Effector memory CD4-positive, alpha-beta T cell (primary cell): ENCODE results near the gene ZNF740.

Source experiments
- DNase-seq, 3 donors: peaks; one replicate each; pipeline ENCODE4 v3.0.0-alpha.2; 2020
- H3K27ac ChIP-seq: 2 replicates; pipeline ENCODE4 v1.7.0; 2013; ENCODE audit warnings: mild to moderate bottlenecking, low read length, moderate library complexity; ENCODE audit not compliant: insufficient read depth, poor library complexity, severe bottlenecking
- H3K27me3 ChIP-seq: replicated peaks from 2 replicates; pipeline ENCODE4 v1.7.0; 2013; ENCODE audit warnings: mild to moderate bottlenecking, low read length; ENCODE audit not compliant: insufficient read depth, control insufficient read depth, poor library complexity, severe bottlenecking
- H3K36me3 ChIP-seq: 2 replicates; pipeline ENCODE4 v1.7.0; 2013; ENCODE audit warnings: mild to moderate bottlenecking, low read length, moderate library complexity; ENCODE audit not compliant: control insufficient read depth, insufficient read depth
- H3K4me1 ChIP-seq: 2 replicates; pipeline ENCODE4 v1.7.0; 2013; ENCODE audit warnings: low read length, mild to moderate bottlenecking; ENCODE audit not compliant: control insufficient read depth, insufficient read depth, poor library complexity, severe bottlenecking
- H3K4me3 ChIP-seq: 2 replicates; pipeline ENCODE4 v1.7.0; 2013; ENCODE audit warnings: low read length, low read depth, mild to moderate bottlenecking; ENCODE audit not compliant: insufficient read depth, poor library complexity, severe bottlenecking
- H3K9me3 ChIP-seq: 2 replicates; pipeline ENCODE4 v1.7.0; 2013; ENCODE audit warnings: mild to moderate bottlenecking, low read length, moderate library complexity; ENCODE audit not compliant: control insufficient read depth

The ZNF740 gene

GRCh38 chr12:53232646-53233461 is 52.3 kb downstream of the ZNF740 start:
- peak overlapping the region; percentile 63 for H3K4me3 ChIP-seq
- peaks cover 62% of the 10 kb centered on the region for H3K4me1 ChIP-seq
- DNase-seq, result peak in 1 of 3 donors; percentile 36
- no peaks in the 10 kb centered on the region for H3K27me3 ChIP-seq
- peak overlapping the region; percentile 85 for H3K27ac ChIP-seq
- no peaks in the 10 kb centered on the region for H3K9me3 ChIP-seq
- no peaks in the 10 kb centered on the region for H3K36me3 ChIP-seq

DNA sequence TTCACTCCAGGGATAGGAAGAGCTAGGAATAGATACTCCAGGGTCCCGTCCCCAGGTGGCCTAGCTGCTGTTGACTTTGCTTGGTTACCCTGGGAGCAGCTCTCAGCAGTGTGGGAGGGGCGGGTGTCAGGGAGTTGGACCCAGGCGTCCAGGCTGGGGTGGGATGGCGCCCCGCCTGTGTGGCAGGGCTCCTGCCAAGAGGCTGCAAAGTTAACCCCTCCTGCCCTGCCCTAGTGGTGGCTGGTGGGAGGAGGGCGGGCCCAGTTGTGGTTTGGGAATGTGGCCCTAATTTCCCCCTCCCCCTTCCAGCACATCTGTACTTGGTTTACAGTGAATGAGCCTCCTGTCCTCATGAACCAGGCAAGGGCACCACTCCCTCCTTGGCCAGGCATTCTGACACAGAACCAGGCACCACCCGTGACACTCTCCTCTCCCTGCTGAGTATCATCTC is 53.2 kb downstream of the ZNF740 start:
- DNase-seq, result no peak
- Histone ChIP-seq H3K27me3 (no peaks in the 10 kb centered on the region), H3K36me3 (no peaks in the 10 kb centered on the region), H3K27ac (peak overlapping the region; percentile 85), H3K9me3 (no peaks in the 10 kb centered on the region), H3K4me3 (peak overlapping the region; percentile 63), H3K4me1 (peaks cover 62% of the 10 kb centered on the region)

DNA sequence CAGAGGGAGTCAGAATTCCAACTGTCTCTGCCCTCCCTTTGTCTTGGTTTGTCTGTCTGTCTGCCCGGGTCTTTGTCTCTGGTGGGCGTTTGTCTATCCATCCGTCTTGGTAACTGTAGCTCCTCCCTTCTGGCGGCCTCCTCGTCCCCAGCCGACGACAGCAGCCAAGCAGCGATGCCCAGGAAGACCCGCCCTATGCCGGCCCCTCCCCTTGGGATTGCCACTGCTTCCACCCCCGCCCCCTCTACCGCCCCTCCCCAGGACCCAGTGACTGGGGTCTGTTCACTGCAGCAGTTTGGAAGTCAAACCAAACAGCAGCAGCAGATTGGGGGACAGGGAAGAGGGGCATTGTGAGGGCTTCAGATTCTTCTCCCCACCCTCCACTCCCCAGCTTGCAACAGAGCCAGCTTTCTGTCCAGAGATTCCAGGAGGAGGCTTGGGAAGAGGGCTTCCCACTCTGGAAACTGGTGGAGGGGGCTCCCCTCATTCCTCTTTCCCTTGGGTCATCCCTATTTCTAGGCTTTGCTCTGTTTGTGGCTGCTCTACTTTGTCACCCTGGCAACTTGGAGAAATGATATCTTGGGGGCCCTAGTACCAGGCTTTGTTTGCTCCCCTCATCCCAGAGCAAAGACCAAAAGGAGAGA is 53.9 kb downstream of the ZNF740 start:
- H3K4me1 ChIP-seq, result peaks cover 62% of the 10 kb centered on the region
- H3K27ac ChIP-seq, result peak overlapping the region; percentile 85
- DNase-seq, result no peak
- no peaks in the 10 kb centered on the region for H3K9me3 ChIP-seq
- no peaks in the 10 kb centered on the region for H3K36me3 ChIP-seq
- H3K27me3 ChIP-seq, result no peaks in the 10 kb centered on the region
- H3K4me3 ChIP-seq, result peak overlapping the region; percentile 63

GRCh38 chr12:53235164-53235563 is 54.6 kb downstream of the ZNF740 start:
- Histone ChIP-seq H3K4me3 (no peak overlapping the region), H3K9me3 (no peaks in the 10 kb centered on the region), H3K4me1 (peaks cover 62% of the 10 kb centered on the region), H3K27ac (peak overlapping the region; percentile 85), H3K27me3 (no peaks in the 10 kb centered on the region), H3K36me3 (no peaks in the 10 kb centered on the region)
- no peak for DNase-seq

DNA sequence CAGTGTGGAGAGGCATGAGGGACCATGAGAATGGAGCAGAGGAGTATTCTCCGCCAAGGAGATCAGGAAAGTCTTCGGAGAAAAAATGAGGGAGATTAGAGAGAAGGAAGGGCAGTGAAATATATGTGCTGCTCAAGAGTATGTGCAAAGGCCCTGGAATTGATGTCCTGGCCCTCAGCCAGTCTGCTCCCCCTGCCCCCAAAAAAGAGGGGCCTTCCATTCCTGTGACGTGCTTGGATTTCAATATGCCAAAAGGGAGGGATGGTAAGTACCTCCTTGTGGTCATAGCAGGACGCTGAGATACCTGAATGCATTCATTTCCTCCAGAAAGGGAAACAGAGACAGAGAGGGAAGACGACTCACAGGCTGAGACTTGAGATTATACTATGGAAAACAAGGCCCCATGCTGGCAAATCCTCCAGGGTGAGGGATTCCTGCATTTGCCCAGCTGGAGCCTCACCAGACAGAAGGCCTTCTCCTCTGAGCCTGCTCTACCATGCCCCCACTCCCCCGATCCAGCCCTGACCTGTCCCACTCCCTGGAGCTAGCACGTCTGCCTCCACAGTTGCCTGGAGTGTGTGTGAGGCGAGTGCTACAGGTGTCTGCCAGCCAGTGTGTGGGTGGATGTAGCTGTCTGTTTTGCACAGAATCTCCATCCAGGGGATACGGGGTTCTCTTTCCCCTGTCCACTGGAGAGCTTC is 55.4 kb downstream of the ZNF740 start:
- Histone ChIP-seq H3K4me1 (peaks cover 56% of the 10 kb centered on the region), H3K27me3 (no peaks in the 10 kb centered on the region), H3K36me3 (no peaks in the 10 kb centered on the region), H3K27ac (peak overlapping the region; percentile 85), H3K9me3 (no peaks in the 10 kb centered on the region), H3K4me3 (peak overlapping the region; percentile 7)
- no peak for DNase-seq

GRCh38 chr12:53236443-53237111 is 56.1 kb downstream of the ZNF740 start:
- H3K9me3 ChIP-seq, result no peaks in the 10 kb centered on the region
- no peaks in the 10 kb centered on the region for H3K36me3 ChIP-seq
- H3K27me3 ChIP-seq, result no peaks in the 10 kb centered on the region
- H3K27ac ChIP-seq, result peak overlapping the region; percentile 85
- no peak overlapping the region for H3K4me3 ChIP-seq
- H3K4me1 ChIP-seq, result peaks cover 50% of the 10 kb centered on the region
- peak; percentile 74 to 80 (median 75) for DNase-seq

DNA sequence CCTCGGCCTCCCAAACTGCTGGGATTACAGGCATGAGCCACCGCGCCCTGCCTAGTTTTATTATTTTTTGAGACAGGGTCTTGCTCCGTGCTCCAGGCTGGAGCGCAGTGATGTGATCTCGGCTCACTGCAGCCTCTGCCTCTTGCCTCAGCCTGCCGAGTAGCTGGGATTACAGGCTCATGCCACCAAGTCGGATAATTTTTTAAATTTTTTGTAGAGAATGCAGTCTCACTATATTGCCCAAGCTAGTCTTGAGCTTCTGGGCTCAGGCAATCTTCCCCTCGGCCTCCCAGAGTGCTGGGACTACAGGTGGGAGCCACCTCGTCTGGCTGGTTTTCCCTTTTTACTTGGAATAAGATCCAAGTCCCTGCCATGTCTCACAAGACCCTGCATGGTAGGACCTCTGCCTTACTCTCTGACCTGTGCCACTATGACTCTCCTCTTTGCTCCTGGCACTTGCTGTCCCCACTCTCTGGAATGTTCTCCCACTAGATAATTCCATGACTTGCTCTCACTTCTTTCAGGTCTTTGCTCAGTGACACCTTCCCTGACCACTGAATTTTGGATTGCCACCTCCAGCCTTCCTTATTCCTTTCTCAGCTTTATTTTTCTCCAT is 59.2 kb downstream of the ZNF740 start:
- no peaks in the 10 kb centered on the region for H3K27me3 ChIP-seq
- no peak overlapping the region for H3K27ac ChIP-seq
- no peak overlapping the region for H3K4me3 ChIP-seq
- no peaks in the 10 kb centered on the region for H3K36me3 ChIP-seq
- no peaks in the 10 kb centered on the region for H3K9me3 ChIP-seq
- no peak for DNase-seq
- H3K4me1 ChIP-seq, result peaks cover 23% of the 10 kb centered on the region

DNA sequence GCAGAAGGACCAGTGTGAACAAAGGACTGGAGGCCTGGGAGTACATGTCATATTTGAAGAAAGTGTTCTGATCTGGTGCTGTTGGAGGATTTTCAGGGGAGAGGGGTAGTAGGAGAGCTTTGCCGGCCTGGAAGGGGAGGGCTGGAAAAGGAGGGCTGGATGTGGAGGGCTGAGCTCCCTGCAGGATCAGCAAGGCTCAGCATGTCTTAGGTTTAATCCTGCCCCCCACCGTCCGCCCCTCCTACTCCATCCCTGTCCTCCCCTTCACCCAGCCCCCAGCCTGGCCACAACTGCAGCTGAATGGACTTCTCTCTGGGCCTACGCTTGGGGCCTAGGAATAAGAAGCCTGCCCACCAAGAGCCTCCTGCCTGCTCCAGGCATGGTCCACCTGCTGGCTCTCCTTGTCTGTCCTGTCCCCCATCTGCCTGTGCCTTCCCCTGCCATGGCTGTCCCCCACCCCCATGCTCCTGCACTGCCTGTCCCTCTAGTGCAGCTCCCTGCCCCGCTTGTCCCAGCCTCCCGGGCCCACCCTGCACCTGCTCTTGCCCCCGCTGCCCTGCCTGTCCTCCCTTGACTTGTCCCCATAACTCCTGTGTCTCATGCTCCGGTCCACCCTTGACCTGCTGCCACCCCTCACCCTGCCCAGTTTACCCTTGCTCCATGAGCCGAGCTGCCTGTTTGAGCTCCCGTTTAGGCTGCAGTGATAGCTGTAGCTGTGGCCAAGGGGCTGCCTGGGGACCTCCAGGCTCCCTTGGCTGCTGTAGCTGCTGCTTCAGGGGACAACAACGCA is 61.3 kb downstream of the ZNF740 start:
- DNase-seq, result no peak
- Histone ChIP-seq H3K27ac (no peak overlapping the region), H3K9me3 (no peaks in the 10 kb centered on the region), H3K27me3 (no peaks in the 10 kb centered on the region), H3K4me3 (no peak overlapping the region), H3K36me3 (no peaks in the 10 kb centered on the region), H3K4me1 (peaks cover 2% of the 10 kb centered on the region)

GRCh38 chr12:53244337-53244736 is 63.8 kb downstream of the ZNF740 start:
- Histone ChIP-seq H3K36me3 (no peaks in the 10 kb centered on the region), H3K4me3 (no peak overlapping the region), H3K27ac (no peak overlapping the region), H3K9me3 (no peaks in the 10 kb centered on the region), H3K27me3 (no peaks in the 10 kb centered on the region), H3K4me1 (no peaks in the 10 kb centered on the region)
- DNase-seq, result no peak
